ENCODE data around the gene HMGCR.

Gene HMGCR

DNA sequence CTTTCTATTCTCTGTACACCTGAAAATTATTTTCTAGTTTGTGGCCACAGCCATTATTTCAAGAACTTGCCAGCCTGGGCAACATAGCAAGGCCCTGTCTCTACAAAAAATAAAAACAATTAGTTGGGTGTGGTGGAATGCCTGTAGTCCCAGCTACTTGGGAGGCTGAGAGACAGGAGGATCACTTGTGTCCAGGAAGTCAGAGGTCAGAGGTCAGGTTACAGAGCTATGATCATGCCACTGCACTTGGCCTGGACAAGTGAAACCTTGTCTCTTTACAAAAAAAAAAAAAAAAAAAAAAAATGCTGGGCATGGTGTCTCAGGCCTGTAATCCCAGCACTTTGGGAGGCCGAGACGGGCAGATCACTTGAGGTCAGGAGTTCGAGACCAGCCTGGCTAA is 58.3 kb downstream of the HMGCR start:
- no peaks in the 10 kb centered on the region for H3K9me3 Mint-ChIP-seq
- no peak for ATAC-seq
- no peaks in the 10 kb centered on the region for H3K27me3 Mint-ChIP-seq
- H3K4me1 Mint-ChIP-seq = no peaks in the 10 kb centered on the region
- no peak overlapping the region for H3K27ac Mint-ChIP-seq
- H3K4me3 Mint-ChIP-seq = no peak overlapping the region
- no peak for DNase-seq

- Mint-ChIP-seq H3K27ac (peak overlapping the region in 1 of 2 donors; percentile 1), H3K4me1 (peaks cover 14% of the 10 kb centered on the region), H3K9me3 (no peaks in the 10 kb centered on the region), H3K27me3 (no peaks in the 10 kb centered on the region), H3K4me3 (no peak overlapping the region)
- ATAC-seq = no peak
- DNase-seq = no peak
Observed at GRCh38 chr5:75405296-75405695, 68.3 kb downstream of the HMGCR start.

All from stimulated activated naive CD8-positive, alpha-beta T cell treated with anti-CD3 and anti-CD28 coated beads, Interleukin-15, amount 100 ng/mL, for 72 hours (primary cell).